Midbrain (tissue), 1 donor: ENCODE data around the gene SCYL3.
"Not testable (repeated sequence)": the region's sequence is repeated elsewhere in the genome, so short reads cannot be mapped to it uniquely, and the experiment has no call there.

ENCODE experiments used
- DNase-seq: peaks from one replicate; lab custom pipeline; 2025; lab: John Stamatoyannopoulos, UW

SCYL3 gene

DNA sequence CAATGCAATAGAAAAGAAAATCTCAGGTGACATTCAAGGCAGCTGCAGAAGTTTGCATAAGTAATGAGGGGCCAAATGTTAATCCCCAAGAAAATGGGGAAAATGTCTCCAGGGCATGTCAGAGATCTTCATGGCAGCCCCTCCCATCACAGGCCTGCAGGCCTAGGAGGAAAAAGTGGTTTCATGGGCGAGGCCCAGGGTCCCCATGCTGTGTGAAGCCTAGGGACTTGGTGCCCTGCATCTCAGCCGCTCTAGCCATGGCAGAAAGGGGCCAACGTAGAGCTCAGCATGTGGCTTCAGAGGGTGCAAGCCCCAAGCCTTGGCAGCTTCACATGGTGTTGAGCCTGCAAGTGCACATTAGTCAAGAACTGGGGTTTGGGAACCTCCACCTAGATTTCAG is 21.7 kb downstream of the SCYL3 start:
- DNase-seq = not testable (repeated sequence)

DNA sequence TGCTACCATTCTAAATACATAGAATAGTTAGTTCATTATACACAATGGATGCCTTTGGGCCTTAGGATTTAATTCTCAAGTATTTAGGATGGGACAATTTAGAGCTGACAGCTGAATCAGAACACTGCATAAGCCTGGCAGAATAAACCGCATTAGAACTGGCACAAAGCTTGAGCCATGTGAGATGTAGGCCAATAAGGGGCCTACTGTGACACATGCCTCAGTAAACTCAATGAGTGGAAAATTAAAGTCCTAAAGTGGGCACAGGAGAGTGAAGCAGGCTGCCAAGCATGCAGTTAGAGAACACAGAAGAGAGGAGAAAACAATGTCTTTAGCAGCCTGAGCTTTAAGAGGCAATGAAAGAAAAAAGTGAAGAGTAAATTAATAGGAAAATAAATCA is 24.3 kb downstream of the SCYL3 start:
- DNase-seq = peak; percentile 47

DNA sequence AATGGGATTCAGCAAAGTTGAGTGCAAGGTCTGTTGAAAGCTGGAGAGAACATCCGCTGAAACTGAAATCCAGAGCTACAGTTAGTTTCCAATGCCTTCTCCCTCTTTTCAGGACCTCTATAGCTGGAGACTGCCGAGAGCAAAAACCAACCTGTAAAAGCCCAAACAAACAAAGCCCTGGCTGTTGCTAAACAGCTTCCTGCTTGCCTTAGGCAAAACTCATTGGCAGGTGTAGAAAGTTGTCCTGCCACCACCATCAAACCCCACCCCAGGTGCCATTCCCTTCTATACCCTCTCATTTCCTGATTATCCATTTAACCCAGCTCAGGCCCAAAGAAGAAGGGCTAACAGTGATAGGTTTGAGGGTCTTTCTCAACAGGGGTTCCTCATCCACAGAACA is 24.7 kb downstream of the SCYL3 start:
- DNase-seq = no peak

DNA sequence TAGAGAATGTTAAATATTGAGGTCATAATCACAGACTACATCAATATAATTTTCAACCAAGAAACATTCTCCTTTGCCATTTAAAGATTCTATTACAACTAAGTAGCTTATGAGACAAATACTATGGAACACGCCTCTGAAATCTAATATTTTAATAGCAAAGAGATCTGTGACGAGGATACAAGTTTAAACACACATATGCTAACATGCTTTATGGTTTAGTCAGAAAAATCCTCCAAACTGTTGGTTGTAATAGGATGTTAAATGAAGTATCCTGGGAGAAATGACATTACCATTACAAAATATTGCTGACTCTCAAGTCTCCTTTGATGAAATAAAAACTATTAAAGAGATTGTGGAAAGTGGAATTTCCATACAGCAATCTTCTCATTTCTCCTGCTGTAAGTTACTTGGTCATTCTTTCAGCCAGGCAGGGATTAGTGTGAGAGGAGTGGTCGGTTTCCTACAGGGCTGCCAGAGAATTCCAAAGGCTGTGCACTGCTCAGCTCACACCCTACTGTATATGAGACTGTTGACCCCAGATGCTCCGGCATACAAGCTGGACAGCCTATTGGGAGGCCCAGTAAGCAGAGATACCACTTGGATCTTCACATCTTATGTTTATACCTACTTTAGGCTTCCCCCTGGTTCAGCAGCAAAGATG is 26.6 kb downstream of the SCYL3 start:
- no peak for DNase-seq

DNA sequence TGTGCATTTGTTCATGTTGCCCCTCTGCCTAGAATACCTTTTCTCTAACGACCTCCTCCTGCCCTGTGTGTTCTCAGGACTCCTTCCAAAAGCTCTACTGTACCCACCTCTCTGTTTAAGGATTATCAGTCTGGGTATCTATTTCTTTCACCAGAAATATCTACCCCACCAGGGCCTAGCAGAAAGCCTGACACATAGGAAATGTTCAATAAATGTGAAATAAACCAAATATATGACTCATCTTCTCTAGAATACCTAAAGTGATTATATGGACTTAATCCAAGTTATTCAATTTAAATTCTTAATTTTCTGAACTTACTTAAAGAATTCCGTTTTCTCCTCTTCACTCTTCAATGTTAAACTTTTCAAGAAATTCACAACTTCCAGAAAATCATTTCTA is 27.1 kb downstream of the SCYL3 start:
- no peak for DNase-seq

DNA sequence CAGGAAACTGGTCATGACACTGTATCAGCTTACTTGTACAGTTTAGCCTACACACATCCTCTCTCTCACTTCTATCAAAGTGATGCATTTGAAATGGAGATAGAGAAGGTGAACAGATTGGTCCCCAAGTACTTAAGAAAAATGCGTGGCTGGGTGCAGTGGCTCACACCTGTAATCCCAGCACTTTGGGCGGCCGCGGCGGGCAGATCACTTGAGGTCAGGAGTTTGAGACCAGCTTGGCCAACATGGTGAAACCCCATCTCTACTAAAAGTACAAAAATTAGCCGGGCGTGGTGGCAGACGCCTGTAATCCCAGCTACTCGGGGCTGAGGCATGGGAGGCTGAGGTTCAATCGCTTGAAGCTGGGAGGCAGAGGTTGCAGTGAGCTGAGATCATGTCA is 29.2 kb downstream of the SCYL3 start:
- DNase-seq = not testable (repeated sequence)

DNA sequence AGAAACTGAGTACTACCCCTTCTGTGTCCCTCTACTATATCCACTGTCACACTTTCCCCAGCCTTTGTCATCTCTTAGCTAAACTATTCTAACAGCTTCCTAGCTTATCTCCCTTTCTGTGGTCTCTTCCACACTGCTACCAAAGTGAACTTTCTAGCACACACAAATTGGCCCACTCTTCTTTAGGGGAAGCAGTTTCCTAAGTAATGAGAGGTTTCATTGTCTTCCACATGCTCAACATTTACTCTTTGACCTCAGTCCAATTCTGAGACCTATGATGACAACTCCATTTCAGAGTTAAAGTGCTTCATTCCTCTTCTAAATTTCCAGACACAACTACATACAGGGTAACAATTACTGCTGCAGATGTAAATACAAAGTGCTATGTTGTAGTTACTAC is 32.9 kb downstream of the SCYL3 start:
- DNase-seq = no peak

DNA sequence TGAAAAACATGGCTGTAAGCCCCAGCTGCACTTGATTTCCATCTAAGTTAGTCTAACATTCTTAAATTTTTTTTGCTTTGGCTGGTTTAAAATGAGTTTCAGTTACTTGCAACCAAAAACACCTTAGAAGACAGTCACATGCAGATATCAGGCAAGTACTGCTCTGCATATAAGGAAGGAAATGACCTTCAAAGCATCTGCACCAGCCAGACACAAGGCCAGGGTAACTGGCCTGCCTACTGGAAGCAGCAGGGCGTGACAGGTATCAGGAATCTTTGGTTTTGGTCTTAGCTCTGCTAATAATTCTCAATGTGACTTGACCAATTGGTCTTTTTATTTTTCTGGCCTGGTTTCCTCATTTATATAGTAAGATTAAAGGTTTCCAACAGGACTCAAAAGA is 33.5 kb downstream of the SCYL3 start:
- no peak for DNase-seq

DNA sequence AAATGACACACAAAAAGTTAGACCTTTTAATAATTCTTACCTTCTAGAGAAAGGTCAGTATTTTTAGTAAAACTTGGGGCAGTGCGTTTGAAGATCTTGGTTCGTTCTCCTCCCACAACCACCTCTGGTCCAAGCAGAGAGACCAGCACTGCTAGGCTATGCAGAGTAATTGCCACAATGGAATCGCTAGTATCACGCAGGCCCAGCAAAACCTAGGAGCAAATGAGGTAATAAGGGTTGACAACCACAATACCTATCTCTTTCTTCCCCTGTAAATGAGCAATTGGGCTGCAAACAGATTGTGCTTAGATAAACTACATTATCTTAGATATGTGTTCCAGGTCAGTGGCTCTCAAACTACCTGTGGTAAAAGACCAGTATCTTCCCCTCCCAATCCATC is 34.7 kb downstream of the SCYL3 start:
- no peak for DNase-seq

DNA sequence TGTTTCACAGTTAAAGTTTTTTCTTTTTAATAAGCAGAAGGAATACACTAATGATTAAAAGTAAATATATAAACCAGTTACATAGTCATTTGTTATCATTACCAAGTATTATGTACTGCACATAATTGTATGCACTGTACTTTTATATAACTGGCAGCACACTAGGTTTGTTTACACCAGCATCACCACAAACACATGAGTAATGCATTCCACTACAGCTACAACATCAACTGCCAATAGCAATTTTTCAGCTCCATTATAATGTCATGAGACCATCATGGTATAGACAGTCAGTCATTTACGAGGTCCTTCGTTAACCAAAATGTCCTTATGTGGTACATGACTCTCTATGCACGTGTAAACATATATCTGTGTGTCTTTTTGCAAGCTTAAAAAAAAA is 35.2 kb downstream of the SCYL3 start:
- no peak for DNase-seq

DNA sequence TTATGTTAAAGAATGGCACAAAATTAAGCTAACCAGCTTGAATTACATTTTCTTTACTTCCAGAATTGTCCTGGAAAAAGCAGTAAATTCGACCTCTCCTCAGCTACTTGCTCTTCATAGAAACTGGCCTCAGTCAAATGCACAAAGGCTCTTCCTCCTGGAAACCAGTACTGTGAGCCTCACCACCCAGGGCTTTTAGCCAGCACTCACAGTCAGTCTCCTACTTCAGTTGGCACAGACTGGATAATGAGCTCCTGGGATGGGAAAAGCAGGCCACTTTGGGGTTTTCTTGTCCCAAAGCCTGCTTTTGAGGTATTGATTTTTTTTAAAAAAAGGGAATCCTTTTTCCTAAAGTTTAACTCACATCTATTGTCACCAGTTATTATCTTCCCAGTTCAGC is 40.4 kb downstream of the SCYL3 start:
- peak; percentile 65 for DNase-seq

DNA sequence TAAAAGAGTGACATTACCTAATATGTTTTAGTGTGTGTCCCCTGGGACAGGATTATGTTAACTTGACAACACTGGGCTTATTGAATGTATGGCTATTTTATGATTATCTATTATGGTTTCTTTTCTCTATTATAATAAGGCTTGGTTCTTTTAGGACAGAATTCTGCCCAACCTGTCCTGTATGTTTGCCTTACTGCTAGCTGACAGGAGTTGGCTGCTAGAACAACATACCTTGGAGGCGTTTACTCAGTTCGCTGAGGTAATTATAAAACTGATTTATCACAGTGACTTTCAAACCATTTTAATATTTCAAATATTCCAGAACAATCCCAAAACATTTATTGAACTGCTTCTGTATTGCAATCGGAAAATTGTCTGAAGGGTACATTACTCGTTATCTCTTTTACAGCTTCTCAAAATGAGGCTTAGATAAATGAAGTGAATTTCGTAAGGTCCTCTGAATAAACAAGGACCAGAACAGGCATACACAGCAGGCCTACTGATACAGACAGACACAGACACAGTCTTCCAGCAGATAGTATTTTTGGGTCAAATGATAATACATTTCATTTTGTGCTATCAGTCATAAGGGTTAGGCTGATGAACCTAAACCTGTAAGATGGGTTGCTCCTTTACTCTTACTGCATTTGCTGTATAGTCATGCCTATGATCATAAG is 44.2 kb downstream of the SCYL3 start:
- no peak for DNase-seq

DNA sequence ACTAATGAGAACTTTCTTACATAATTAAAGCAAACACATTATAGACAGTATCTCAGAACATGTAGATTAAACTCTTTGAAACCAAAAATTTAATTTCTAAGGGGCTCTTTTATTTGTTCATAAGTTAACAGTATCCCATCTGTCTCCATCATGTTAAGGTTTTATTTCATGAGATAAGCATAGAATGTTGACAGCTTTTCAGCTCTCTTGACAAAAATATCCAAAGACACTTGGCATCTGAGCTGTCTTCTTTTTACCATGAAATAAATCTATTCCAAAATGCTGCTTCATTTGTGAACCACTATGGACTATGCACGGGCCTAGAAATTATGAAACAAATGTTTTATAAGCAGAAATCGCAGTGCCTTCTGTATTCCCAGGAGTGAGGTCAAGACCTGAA is 45.2 kb downstream of the SCYL3 start:
- DNase-seq = no peak

DNA sequence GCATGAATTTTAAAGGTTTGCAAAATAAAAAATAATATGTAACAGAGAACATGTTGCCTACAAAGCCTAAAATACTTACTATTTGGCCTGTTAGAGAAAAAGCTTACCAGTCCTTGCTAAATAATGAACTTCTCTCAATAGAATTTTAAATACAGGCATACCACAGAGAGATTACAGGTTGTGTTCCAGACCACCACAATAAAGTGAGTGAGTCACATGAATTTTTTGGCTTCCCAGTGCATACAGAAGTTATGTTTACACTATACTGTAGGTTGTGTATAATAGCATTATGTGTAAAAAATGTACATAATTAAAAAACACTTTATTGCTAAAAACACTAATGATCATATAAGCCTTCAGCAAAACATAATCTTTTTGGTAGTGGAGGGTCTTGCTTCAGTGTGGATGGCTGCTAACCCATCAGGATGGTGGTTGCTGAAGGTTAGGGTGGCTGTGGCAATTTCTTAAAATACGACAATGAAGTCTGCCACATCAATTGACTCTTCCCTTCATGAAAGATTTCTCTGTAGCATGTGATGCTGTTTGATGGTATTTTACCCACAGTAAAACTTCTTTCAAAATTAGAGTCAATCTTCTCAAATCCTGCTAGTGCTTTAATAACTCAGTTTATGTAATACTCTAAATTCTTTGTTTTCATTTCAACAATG is 48.6 kb downstream of the SCYL3 start:
- DNase-seq = no peak

DNA sequence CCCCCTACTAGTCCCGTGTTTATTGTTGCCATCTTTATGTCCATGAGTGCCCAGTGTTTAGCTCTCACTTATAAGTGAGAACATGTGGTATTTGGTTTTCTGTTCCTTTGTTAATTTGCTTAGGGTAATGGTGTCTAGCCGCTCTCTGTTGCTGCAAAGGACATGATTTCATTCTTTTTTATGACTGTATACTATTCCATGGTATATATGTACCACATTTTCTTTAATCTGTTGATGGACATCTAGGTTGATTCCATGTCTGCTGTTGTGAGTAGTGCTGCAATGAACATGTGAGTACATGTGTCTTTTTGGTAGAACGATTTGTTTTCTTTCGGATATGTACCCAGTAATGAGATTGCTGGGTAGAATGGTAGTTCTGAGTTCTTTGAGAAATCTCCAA is 54.8 kb downstream of the SCYL3 start:
- no peak for DNase-seq

DNA sequence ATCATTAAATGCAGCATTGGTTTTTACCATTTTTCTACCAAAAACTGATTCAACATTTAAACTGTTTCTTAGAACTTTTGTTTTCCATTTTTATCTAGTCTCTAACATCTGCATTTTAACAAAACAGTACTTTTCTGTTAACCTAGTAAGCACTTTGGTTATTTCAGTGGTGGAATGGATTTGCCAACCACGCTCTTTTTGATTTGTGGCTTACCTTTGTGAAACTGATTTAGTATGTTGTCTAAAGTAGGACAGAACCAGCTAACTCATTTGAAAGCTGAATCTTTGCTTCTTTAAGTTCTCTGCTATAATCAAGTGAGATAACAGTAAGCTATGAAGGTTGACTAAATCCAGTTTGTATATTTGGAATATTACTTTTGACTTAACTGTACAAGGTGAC is 57.5 kb downstream of the SCYL3 start:
- no peak for DNase-seq

DNA sequence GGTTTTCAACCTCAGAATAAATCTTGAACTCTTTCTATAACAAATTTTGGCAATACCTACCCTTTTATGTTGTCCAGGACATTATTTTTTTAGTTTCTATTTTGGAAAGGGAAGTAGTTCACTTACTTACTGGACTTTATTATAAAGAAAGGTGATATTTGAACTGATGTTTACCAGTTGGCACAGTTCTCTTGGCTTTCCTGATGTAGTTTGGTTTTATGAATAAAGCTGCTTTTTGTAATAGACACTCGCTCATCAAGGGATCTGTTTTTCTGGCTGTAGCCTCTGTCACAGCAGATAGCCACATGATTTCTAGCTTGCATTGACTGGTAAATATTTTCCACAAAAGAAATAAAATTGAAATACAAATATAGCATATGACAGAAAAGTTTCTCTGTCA is 58.0 kb downstream of the SCYL3 start:
- DNase-seq = no peak

DNA sequence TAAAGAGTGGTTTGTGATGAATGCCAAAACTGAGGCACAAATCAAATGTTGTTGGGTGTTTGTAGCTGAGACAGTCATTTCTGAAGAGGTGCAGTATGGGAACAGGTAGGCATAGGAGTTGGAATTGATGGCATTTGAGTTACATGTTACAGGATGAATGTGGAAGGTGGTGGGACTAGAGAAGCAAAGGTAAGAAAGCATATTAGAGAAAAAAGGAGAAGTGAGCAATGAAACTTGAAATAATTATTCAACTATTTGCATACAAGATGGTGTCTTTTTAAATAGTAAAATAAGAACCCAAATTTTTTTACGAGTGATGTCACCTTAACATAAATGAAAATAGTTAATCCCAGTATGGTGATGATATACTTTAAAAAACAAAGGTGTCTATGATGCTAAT is 58.8 kb downstream of the SCYL3 start:
- DNase-seq = no peak

DNA sequence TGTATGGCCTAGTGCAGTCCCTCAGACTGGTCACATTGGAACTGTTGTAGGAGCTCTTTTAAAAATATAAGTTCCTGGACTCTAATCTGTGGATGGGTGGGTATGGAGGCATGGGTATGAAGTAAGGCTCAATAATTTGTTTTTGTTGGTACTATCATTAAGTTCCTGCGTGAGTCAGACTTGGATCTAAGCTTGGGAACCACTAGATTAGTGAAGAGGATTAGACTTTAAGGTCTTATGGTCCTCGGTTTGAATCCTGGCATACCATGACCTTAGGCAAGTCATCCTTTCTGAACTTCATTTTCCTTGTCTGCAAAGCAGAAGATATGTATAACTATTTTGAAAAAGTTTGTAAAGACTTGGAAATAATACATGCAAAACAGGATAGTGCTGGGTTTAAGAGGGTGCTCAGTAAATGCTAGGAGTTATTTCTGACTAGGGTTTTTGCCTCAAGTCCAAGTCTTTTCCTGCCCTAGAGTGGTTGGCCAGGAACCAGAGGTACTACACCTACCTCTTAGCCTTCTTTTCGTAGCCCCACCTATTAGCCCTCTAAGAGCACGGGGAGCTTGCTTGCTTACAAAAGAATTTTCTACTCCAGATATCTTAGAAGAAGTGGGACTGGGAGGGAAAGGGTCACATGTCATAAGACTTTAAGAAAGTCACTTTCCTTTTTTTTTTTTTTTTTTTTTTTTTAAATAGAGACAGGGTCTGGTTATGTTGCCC is 60.4 kb downstream of the SCYL3 start:
- no peak for DNase-seq

DNA sequence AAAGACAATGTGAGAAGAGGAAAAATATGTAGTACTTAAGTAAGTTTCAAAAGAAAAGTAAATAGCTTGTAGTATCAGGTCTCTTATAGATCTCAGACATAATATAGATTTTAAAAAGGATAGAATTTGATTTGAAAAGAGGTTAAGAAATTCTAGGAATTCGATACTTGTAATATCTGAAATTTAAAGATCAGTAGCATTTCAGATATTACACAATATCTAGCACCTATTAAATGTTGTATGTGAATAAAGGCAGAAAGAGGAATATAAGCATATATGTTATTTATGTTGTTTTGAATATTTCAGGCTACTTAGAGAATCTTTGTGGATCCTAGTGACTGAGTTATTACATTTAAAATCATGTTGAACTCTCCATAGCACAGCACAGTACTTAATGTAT is 64.0 kb downstream of the SCYL3 start:
- DNase-seq = no peak

DNA sequence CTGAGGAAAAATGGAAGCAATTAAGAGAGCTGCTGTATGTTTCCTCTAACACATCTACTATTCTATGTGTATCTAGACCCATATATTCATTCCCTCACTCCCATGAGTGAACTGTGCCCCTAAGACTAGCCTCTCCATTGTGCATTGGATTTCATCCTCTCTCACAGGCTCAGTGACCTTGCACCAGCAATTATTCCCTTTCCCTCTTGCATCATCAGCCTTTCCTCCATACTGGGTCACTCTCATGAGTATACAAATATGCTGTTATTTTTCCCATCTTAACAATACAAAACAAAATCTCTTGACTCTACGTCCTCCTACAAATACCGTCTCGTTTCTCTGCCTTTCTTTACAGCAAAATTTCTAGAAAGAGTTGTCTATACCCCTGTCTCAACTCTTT is 69.5 kb downstream of the SCYL3 start:
- no peak for DNase-seq

DNA sequence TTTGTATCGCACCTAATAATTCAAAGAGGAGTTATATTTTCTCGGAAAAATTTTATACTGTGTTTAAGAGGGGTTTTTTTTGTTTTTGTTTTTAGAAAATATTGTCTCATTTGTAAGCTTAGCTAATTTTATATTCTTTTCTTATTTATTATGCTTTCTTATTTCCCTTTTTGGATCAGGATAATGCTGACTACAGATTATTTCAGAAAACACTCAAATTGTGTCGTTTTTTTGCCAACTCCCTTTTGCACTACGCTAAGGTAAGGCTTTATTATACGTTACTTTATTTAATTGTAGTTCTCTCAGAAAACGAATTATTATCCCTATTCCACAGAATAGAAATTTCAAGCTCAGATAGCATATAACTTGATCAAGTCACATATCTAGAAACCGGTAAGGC is 72.2 kb downstream of the SCYL3 start:
- no peak for DNase-seq

DNA sequence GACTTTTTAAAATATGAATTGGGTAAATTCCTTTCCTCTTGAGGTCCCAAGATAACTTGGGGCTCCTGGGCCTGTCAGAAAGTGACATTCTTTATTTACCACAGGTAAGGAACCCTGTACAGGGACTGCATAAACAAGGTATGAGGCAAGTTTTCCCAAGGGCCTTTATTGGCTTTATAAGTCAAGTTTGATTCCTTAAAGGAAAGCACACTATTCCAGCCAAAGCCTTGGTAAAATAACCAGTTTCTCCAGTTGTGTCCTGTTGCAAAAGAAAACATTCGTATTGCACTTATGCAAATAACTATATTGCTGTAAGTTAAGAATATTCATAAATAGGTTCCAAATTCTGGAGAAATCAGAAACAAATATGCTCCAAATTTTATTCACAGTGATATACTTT is 77.1 kb downstream of the SCYL3 start:
- DNase-seq = no peak
